Endothelial cell (in vitro differentiated cells): ENCODE results near the gene MTO1. TPM values are rescaled to one million over a fixed set of nuclear protein-coding genes. Genes with fewer than 3 reads are reported as not detected.
"Not testable (repeated sequence)": the region's sequence is repeated elsewhere in the genome, so short reads cannot be mapped to it uniquely, and the experiment has no call there.

Experiments
- DNase-seq: peaks from one replicate; pipeline ENCODE4 v3.0.0; 2021; ENCODE audit warnings: low spot score
- H3K27ac Mint-ChIP-seq: one replicate; pipeline ENCODE4 v1.8.0; 2021; ENCODE audit warnings: mixed read lengths, inconsistent platforms; ENCODE audit not compliant: unreplicated experiment
- H3K27me3 Mint-ChIP-seq: one replicate; pipeline ENCODE4 v1.8.0; 2021; ENCODE audit warnings: mild to moderate bottlenecking, moderate library complexity, mixed read lengths, inconsistent platforms; ENCODE audit not compliant: unreplicated experiment
- H3K36me3 Mint-ChIP-seq: one replicate; pipeline ENCODE4 v1.8.0; 2021; ENCODE audit warnings: mild to moderate bottlenecking, low read depth, mixed read lengths, inconsistent platforms; ENCODE audit not compliant: unreplicated experiment
- H3K4me1 Mint-ChIP-seq: one replicate; pipeline ENCODE4 v1.8.0; 2021; ENCODE audit warnings: mild to moderate bottlenecking, mixed read lengths, inconsistent platforms; ENCODE audit not compliant: unreplicated experiment
- H3K4me3 Mint-ChIP-seq: one replicate; pipeline ENCODE4 v1.8.0; 2021; ENCODE audit warnings: mild to moderate bottlenecking, mixed read lengths, inconsistent platforms; ENCODE audit not compliant: unreplicated experiment
- H3K9me3 Mint-ChIP-seq: one replicate; pipeline ENCODE4 v1.8.0; 2021; ENCODE audit warnings: mixed read lengths, inconsistent platforms; ENCODE audit not compliant: unreplicated experiment
- total RNA-seq: library from RNA; stranded (reverse); fragmentation: NEBNext Ultra II Directional; extraction: Animal tissue kit (Norgen Biotek cat#: 25700); gene quantifications from one replicate; pipeline ENCODE4 v1.2.1, GENCODE V29; 2021; ENCODE audit not compliant: unreplicated experiment
- TF ChIP-seq, protein P1 (sequence below): fragments of 200-600 bp; sonication (generic); IDR thresholded peaks from one replicate; pipeline ENCODE4 v1.5.0; 2021; ENCODE audit warnings: antibody characterized with exemption; ENCODE audit not compliant: unreplicated experiment

MTO1 gene
- total RNA-seq, 1 donor from 2014 or later, result 23.8 TPM

DNA sequence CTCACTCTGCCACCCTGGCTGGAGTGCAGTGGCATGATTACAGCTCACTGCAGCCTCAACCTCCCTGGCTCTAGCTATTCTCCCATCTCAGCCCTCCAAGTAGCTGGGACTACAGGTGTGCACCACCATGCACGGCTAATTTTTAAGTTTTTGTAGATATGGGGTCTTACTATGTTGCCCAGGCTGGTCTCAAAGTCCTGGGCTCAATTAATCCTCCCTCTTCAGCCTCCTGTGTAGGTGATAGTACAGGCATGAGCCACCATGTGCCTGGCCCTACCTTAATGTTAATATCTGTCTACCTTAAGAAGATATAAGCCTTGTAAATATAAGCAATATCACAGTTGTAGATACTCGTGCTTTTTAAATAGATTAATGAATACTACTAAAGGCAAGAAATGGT, 42.6 kb downstream of the MTO1 start:
- no peaks in the 10 kb centered on the region for H3K9me3 Mint-ChIP-seq
- H3K4me3 Mint-ChIP-seq, result peak overlapping the region; percentile 24
- H3K4me1 Mint-ChIP-seq, result no peaks in the 10 kb centered on the region
- DNase-seq, result no peak
- no peak overlapping the region for H3K27ac Mint-ChIP-seq
- TF ChIP-seq, protein P1, sequence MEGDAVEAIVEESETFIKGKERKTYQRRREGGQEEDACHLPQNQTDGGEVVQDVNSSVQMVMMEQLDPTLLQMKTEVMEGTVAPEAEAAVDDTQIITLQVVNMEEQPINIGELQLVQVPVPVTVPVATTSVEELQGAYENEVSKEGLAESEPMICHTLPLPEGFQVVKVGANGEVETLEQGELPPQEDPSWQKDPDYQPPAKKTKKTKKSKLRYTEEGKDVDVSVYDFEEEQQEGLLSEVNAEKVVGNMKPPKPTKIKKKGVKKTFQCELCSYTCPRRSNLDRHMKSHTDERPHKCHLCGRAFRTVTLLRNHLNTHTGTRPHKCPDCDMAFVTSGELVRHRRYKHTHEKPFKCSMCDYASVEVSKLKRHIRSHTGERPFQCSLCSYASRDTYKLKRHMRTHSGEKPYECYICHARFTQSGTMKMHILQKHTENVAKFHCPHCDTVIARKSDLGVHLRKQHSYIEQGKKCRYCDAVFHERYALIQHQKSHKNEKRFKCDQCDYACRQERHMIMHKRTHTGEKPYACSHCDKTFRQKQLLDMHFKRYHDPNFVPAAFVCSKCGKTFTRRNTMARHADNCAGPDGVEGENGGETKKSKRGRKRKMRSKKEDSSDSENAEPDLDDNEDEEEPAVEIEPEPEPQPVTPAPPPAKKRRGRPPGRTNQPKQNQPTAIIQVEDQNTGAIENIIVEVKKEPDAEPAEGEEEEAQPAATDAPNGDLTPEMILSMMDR, result no peak
- H3K36me3 Mint-ChIP-seq, result peaks cover 6% of the 10 kb centered on the region
- no peaks in the 10 kb centered on the region for H3K27me3 Mint-ChIP-seq

DNA sequence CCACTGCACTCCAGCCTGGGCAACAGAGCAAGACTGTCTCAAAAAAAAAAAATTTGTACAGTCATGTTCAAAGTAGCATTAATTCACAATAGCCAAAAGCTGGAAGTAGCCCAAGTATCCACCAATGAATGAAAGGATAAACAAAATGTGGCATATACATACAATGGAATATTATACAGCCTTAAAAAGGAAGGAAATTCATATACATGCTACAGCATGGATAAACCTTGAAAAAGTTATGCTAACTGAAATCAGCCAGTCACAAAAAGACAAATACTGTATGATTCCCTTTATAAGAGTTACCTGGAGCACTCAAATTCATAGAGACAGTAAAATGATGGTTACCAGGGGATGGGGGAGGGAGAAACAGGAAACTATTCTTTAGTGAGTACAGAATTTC, 43.6 kb downstream of the MTO1 start:
- H3K36me3 Mint-ChIP-seq, result peaks cover 6% of the 10 kb centered on the region
- H3K4me3 Mint-ChIP-seq, result no peak overlapping the region
- no peaks in the 10 kb centered on the region for H3K4me1 Mint-ChIP-seq
- H3K27ac Mint-ChIP-seq, result no peak overlapping the region
- TF ChIP-seq, protein P1, result no peak
- no peak for DNase-seq
- no peaks in the 10 kb centered on the region for H3K27me3 Mint-ChIP-seq
- no peaks in the 10 kb centered on the region for H3K9me3 Mint-ChIP-seq

DNA sequence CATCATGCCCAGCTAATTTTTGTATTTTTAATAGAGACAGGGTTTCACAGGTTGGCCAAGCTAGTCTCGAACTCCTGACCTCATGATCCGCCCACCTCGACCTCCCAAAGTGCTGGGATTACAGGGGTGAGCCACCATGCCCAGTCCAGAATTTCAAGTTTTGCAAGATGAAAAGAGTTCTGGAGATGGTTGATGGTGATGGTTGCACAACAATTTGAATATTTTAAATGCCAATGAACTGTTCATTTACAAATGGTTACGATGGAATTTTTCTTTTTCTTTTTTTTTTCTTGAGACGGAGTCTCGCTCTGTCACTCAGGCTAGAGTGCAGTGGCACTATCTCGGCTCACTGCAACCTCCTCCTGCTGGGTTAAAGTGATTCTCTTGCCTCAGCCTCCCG, 44.2 kb downstream of the MTO1 start:
- H3K9me3 Mint-ChIP-seq, H3K4me3 Mint-ChIP-seq, H3K27ac Mint-ChIP-seq, H3K27me3 Mint-ChIP-seq, H3K36me3 Mint-ChIP-seq, H3K4me1 Mint-ChIP-seq, DNase-seq: not testable (repeated sequence)

DNA sequence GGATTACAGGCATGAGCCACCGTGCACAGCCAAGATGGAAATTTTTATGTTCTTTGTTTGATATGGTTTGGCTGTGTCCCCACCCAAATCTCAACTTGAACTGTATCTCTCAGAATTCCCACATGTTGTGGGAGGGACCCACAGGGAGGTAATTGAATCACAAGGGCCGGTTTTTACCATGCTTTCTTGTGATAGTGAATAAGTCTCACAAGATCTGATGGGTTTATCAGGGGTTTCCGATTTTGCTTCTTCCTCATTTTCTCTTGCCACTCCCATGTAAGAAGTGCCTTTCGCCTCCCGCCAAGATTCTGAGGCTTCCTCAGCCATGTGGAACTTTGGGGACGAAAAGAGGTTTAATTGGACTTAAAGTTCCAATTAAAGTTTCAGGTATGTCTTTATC, 44.7 kb downstream of the MTO1 start:
- no peaks in the 10 kb centered on the region for H3K27me3 Mint-ChIP-seq
- TF ChIP-seq, protein P1, result no peak
- peaks cover 6% of the 10 kb centered on the region for H3K36me3 Mint-ChIP-seq
- no peaks in the 10 kb centered on the region for H3K9me3 Mint-ChIP-seq
- DNase-seq, result no peak
- H3K27ac Mint-ChIP-seq, result no peak overlapping the region
- H3K4me3 Mint-ChIP-seq, result no peak overlapping the region
- H3K4me1 Mint-ChIP-seq, result no peaks in the 10 kb centered on the region

DNA sequence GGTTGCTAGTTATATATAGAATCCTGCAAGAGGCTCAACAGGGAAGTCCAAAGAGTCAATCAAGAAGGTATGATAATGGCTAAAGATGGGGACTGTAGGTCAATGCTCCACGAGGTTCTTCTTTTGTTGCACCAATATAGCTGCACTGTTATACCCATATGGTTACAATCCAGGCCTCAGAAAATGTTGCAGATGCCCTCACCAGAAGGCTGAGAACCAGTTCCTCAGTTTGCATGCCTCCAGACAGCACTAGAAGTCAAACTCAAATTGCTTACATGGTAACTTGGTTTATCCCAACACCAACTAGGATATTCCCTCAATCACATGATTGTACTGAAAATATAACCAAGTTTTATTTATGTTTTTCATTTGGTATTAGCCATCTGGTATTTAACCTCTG, 47.2 kb downstream of the MTO1 start:
- Mint-ChIP-seq H3K9me3 (no peaks in the 10 kb centered on the region), H3K27ac (no peak overlapping the region), H3K4me1 (no peaks in the 10 kb centered on the region), H3K36me3 (peaks cover under 1% of the 10 kb centered on the region), H3K4me3 (no peak overlapping the region), H3K27me3 (no peaks in the 10 kb centered on the region)
- no peak for DNase-seq
- TF ChIP-seq, protein P1, result no peak

DNA sequence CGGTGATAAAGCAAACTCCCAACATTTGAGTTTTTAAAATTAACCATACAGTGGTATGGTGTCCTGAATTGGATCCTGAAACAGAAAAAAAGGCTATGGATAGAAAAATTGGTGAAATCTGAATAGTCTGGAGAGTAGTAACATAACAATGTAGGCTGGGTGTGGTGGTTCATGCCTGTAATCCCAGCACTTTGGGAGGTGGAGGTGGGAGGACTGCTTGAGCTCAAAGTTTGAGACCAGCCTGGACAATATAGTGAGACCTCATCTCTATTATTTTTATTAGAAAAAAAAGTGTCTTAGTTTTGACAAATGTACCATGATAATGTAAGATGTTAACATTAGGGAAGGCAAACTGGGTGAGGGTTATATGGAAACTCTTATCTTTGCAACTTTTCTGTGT, 48.3 kb downstream of the MTO1 start:
- TF ChIP-seq, protein P1, result no peak
- no peak for DNase-seq
- Mint-ChIP-seq H3K4me3 (no peak overlapping the region), H3K36me3 (peaks cover under 1% of the 10 kb centered on the region), H3K9me3 (no peaks in the 10 kb centered on the region), H3K4me1 (no peaks in the 10 kb centered on the region), H3K27me3 (no peaks in the 10 kb centered on the region), H3K27ac (no peak overlapping the region)
